ENCODE results near the gene NCAPD2.
A peak's percentile ranks its signal among the peaks of the same experiment; 100 is the strongest.
"Not testable (repeated sequence)": the region's sequence is repeated elsewhere in the genome, so short reads cannot be mapped to it uniquely, and the experiment has no call there.

NCAPD2 gene

DNA sequence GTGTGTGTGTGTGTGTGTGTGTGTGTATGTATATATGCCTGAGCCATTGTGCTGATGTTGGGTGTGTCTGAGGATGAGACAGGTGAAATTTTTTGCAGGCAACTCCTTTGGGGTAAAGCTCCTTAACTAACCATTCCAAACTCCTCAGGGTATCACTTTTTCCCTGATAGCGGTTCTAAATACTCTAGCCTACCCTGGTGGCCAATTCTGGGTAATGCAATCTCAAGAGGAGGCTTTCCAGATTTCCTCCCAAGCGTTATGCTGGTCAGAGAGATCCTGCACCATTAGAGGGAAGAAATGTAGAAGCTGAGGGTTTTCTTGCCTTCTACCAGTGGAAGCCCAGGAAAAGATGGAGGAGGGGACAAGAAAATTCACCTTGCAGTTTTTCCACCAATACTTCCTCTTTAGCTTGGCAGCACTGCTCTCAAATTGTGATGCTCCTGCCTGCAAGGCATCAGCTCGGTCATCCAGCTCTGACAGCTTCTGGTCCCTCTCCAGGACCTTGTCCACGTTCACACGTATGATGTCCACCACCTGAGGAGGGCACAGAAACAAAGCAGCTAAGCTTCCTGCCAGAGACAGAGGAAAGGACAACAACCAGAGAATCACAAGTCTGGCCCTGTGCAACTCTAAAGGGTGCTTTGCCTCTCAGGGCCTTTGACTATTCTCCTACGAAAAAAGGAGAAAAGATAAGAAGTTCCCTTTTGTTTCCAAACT, 28.3 kb upstream of the NCAPD2 start:
- DNase-seq (ENCODE audit: low read depth), result no peak

DNA sequence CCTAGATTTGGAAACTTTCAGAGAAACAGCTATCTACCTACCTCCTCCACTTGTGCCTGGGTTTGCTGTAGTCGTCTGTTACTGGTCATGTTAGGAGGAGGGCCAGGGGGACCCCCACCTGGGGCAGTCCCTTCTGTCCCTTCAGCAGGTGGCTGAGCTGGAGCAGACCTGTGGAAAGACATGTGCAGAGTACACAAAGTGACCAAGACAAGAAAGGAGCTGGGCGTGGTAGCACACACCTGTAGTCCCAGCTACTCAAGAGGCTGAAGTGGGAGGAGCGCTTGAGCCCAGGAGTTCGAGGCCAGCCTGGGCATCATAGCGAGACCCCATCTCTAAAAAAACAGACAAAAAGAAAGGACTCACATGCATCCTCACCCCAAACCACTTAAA, 27.7 kb upstream of the NCAPD2 start:
- no peak for DNase-seq (ENCODE audit: low read depth)

DNA sequence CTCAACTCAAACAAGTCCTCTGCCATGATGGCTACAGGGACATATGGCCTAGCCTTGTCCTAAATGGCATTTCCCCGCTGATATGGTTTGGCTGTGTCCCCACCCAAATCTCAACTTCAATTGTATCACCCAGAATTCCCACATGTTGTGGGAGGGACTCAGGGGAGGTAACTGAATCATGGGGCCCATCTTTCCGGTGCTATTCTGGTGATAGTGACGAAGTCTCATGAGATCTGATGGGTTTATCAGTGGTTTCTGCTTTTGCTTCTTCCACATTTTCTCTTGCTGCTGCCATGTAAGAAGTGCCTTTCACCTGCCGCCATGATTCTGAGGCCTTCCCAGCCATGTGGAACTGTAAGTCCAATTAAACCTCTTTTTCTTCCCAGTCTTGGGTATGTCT, 27.2 kb upstream of the NCAPD2 start:
- DNase-seq (ENCODE audit: low read depth), result not testable (repeated sequence)

DNA sequence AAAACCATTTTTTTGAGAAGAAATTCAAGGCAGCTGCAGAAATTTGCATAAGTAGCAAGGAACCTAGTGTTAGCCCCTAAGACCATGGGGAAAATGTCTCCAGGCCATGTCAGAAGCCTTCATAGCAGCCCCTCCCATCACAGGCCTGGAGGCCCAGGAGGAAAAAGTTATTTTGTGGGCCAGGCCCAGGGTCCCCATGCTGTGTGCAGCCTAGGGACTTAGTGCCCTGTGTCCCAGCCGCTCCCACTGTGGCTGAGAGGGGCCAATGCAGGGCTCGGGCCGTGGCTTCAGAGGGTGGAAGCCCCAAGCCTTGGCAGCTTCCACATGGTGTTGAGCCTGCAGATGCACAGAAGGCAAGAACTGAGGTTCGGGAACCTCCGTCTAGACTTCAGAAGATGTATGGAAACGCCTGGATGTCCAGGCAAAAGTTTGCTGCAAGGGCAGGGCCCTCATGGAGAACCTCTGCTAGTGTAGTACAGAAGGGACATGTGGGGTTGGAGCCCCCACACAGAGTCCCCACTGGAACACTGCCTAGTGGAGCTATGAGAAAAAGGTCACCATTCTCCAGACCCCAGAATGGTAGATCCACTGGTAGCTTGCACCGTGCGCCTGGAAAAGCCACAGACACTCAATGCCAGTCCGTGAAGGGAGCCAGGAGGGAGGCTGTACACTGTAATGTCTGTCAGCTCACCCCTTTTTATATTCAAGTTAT, 26.2 kb upstream of the NCAPD2 start:
- not testable (repeated sequence) for DNase-seq (ENCODE audit: low read depth)

DNA sequence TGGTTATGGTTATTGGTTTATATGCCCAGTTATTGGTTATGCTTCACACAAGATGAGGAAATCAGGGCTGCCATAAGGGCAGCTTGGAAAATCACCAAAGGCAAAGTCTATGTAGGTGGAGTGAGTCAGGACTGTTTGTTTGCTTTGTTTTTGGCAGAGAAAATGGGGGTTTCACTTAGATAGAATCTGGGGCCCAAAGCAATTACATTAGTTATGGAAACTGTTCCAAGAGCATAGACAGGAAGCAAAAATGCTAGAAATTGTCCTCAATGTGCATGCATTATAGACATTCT, 25.7 kb upstream of the NCAPD2 start:
- no peak for DNase-seq (ENCODE audit: low read depth)

DNA sequence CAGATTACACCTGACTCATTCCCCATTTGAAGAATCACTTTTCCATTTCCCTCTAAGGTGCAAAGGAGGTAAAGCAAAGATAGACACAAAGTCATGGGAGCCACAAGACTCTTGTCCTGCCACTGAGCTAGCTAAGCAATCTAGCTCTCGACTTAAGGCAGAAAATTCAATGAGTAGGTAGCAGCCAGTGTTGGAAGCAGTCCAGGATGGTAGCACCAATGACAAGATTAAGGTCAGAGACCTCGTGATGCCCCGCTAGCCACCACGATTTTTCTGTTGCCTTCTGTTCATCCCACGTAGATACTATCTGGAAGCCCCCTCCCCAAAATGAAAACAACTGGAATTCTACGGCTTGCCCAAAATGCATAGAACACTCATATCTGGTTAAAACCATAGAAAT, 24.8 kb upstream of the NCAPD2 start:
- DNase-seq (ENCODE audit: low read depth), result no peak

DNA sequence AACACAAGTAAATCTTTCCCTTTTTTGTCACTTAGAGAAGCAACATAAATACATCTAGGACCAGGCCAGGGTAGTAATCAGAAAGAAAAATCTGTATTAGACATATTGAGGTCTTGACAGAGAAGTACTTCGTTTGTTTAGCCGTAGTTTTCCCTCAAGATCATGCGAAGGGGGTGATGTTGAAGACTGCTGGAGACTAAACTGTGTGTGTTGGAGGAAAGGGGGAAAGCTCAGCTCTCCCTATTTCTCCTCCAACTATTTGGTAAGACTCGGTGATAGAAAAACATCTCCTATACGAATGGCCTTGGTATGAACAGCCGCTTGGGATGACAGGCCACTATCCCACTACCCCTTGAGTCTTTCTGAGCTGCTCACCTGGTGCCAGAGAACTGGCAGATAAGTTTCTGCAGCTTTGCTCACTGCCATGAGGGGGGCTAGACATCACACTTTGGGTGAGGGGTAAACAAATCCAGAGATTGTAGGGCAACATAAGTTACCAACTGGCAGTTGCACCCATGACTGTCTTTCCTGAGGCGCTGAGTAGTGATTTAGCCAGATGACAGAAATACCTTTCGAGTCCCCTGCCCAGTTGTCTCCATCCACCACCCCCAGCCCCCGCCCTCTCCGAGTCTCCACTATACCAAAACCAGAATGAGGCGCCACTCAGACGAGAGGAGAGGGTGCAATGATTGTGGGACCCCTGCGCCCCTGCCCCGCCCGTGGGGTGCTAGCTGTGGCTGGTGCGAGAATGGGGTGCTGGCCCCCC, 24.1 kb upstream of the NCAPD2 start:
- no peak for DNase-seq (ENCODE audit: low read depth)

DNA sequence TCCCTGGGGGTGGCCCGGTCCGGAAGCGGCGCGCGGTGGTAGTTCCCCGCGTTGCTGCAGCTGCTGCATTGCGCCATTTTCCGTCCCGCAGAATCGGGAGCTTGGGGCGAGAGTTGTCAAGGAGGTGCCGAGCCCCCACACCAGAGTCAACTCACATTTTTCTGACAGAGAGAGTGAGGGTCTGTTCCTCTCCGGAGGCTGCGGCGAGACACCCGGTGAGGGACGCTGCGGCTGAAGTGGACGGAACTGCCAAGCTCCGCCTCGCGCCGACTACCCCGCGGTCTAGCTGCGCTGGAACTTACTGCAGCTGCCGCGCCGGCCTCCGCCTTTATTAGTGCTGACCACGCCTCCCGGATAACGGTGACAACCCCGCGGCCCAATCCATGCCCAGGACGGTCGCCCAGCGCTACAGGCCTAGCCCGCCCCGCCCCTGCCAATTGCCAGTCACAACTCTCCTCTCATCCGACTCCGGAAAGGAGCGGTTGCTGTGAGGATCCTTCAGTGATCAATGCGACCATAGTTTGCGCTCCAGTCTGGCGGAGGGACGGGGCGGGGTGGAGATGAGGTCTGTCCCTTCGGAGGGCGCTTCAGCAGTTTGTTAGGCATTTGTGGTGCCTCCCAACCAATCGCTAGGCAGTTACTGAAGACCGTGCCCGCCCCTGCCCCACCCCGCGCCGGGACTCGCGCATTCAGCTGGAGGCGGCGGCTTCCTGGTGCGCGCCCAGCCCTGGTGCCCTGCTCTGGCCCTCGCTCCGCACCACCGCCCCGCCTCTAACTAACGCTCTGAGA, 23.3 kb upstream of the NCAPD2 start, which contains the start of gene VAMP1:
TSS of gene VAMP1 (minus strand) at position 303 of the 789 bp plus-strand sequence. CDS start at position 157, 146 bp downstream.
- DNase-seq (ENCODE audit: low read depth), result peak; percentile 96

DNA sequence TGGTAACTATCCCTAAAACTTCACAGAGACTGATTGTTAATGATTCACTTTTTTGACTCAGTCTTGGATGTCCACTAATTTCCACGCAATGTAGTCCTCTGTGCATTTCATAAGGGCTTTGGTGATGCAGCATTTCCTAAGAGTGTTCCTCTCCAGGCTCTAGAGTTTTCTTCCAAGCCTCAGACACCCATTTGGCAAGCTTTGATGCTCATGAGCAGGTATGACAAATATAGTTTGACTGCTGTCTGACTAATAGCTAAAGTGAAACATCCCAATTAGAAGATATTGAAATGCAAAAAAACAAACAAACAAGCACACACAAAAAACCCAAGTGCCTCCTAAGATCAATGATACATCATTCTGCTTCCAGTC, 21.9 kb upstream of the NCAPD2 start:
- no peak for DNase-seq (ENCODE audit: low read depth)

DNA sequence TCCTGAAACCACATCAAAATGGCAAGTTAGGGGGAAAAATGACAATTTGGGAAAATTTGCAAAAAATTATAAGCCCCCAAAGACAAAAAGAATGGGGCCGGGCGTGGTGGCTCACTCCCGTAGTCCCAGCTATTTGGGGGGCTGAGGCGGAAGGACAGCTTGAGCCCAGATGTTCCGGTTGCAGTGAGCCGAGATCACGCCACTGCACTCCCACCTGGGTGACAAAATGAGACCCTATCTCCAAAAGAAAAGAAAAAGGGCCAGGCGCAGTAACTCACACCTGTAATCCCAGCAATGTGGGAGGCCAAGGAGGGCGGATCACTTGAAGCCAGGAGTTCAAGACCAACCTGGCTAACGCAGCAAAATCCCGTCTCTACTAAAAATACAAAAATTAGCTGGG, 21.4 kb upstream of the NCAPD2 start:
- no peak for DNase-seq (ENCODE audit: low read depth)

DNA sequence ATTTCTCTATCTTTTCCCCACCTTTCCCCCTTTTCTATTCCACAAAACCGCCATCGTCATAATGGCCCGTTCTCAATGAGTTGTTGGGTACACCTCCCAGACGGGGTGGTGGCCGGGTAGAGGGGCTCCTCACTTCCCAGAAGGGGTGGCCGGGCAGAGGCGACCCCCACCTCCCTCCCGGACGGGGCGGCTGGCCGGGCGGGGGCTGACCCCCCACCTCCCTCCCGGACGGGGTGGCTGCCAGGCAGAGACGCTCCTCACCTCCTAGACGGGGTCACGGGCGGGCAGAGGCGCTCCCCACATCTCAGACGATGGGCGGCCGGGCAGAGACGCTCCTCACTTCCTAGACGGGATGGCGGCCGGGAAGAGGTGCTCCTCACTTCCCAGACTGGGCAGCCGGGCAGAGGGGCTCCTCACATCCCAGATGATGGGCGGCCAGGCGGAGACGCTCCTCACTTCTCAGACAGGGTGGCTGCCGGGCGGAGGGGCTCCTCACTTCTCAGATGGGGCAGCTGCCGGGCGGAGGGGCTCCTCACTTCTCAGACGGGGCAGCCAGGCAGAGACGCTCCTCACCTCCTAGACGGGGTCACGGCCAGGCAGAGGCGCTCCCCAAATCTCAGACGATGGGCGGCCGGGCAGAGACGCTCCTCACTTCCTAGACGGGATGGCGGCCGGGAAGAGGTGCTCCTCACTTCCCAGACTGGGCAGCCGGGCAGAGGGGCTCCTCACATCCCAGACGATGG, 18.5 kb upstream of the NCAPD2 start:
- not testable (repeated sequence) for DNase-seq (ENCODE audit: low read depth)

DNA sequence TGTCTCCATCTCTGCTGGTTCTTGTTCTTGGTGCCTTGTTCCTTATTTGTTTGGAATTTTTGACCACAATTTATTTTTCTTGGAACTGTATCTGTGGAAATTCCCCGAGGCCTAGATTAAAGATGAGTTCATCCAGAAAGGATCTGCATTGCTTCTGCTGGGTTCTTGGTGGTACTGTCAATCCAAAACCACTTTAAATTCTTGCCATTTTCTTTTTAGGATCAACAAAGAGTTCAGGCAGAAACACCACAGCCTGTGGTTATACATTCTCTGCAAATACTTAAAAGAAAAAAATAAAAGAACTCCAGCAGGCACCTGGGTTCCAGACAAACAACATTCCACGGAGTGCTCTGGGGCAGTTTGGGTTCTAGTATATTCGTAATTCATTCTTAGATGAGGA, 17.4 kb upstream of the NCAPD2 start:
- DNase-seq (ENCODE audit: low read depth), result no peak

DNA sequence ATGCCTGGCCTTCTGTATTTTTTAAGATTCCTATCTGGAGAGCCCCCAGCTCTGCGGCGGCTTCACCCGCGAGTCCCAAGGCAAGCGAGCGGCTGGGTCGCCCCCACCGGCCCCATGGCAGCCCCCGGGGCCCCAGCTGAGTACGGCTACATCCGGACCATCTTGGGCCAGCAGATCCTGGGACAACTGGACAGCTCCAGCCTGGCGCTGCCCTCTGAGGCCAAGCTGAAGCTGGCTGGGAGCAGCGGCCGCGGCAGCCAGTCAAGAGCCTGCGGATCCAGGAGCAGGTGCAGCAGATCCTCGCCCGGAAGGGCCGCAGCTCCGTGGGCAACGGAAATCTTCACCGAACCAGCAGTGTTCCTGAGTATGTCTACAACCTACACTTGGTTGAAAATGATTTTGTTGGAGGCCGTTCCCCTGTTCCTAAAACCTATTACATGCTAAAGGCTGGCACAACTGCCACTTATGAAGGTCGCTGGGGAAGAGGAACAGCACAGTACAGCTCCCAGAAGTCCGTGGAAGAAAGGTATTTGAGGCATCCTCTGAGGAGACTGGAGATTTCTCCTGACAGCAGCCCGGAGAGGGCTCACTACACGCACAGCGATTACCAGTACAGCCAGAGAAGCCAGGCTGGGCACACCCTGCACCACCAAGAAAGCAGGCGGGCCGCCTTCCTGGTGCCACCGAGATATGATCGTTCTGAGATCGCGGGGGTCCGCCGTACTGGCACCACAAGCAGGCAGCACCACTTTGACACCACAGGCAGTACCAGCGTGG, 16.1 kb upstream of the NCAPD2 start:
- DNase-seq (ENCODE audit: low read depth), result not testable (repeated sequence)

DNA sequence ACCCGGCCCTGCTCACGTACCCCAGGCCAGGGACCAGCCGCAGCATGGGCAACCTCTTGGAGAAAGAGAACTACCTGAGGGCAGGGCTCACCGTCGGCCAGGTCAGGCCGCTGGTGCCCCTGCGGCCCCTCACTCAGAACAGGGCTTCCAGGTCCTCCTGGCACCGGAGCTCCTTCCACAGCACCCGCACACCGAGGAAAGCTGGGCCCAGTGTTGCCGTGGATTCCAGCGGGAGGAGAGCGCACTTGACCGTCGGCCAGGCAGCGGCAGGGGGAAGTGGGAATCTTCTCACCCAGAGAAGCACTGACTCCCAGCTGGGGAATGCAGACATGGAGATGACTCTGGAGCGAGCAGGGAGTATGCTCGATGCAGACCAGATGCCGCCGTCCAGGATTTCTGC, 15.5 kb upstream of the NCAPD2 start:
- no peak for DNase-seq (ENCODE audit: low read depth)

DNA sequence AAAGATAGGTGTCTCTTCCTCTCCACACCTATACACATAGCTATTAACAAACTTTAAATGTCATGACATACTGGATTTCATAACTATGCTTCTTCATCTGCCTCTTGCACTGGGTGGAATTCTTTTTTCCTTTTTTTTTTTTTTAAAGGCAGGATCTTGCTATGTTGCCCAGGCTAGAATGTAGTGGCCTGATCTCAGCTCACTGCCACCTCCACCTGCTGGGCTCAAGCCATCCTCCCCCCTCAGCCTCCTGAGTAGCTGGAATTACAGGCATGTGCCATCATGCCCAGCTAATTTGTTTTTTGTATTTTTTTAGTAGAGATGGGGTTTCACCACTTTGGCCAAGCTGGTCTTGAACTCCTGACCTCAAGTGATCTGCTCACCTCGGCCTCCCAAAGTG, 5.7 kb upstream of the NCAPD2 start:
- no peak for DNase-seq (ENCODE audit: low read depth)

DNA sequence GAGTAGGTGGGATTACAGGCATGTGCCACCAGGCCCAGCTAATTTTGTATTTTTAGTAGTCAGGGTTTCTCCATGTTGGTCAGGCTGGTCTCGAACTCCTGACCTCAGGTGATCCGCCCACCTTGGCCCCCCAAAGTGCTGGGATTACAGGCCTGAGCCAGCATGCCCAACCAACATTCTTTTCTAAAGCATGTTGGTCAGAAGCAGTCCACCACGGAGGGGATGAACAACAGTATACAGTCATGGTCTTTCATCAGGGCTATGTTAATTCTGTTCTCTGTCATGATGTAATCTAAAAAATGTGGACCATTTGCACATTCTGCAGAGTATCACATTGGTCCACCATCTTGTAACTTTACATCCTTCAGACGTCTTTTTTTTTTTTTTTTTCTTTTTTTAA, 4.5 kb upstream of the NCAPD2 start:
- no peak for DNase-seq (ENCODE audit: low read depth)

DNA sequence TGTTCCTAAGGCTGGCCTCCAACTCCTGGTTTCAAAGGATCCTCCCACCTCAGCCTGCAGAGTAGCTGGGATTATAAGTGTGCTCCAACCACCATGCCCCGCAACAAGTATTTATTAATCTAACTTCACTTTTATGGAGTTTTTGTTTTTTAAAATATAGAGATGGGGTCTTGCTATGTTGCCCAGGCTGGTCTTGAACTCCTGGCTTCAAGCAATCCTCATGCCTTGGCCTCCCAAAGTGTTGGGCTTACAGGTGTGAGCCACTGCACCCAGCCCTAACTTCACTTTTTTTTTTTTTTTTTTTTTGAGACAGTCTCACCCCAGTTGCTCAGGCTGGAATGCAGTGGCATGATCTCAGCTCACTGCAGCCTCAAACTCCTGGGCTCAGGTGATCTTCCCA, 3.2 kb upstream of the NCAPD2 start:
- not testable (repeated sequence) for DNase-seq (ENCODE audit: low read depth)

DNA sequence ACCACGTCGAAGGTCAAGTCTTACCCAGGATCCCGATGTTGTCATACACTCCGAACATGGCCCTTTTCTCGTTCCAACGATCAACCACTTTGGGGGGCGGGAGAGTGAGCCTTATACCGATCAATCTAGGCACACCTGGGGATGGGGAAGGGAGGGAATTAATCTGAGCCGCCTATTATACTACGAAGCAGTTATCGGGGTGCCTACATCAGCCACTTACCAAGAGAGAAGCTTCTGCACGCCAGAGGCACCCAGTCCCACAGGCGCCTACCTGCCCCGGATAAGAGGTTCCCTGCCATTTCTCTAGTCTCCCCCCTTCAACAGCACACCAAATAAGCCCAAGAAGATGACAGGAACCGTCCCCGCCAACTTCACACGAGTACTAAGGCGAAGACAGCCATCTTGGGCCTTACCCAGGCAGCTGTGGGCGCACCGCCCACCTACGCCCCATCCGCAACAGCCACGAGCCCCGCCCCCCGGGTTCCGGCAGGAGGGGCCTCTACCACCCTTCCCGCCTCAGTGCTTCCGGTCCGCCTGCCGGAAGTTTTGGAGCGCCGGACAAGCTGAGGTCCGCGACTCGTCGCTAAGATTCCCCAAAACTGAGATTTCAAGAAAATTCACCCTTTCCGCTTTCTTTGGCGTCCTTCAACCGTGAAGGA, 935 bp upstream of the NCAPD2 start, which contains the start of gene MRPL51:
TSS of gene MRPL51 (minus strand) at position 425 of the 659 bp plus-strand sequence. CDS start at position 299, 126 bp downstream.
- DNase-seq (ENCODE audit: low read depth), result peak; percentile 95

DNA sequence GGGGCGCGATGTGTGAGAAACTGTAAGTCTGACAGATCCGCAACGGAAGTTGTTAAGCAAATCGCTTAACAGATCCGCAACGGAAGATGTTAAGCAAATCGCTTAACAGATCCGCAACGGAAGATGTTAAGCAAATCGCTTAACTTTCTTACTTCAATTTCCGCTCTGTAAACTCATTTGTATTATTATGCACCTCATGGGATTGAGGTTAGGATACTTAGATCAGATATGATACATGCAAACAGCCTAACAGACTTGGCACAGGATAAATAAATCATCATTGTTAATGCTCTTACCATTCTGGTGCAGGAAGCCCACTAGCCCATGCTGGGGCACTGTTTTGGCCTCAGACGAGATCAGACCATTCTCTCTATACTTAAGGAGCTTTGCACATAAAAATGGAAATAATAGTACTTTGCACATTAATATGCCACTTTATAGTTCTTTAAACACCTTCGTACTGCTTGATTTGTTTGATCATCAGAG, 399 bp downstream of the NCAPD2 start:
- no peak for DNase-seq (ENCODE audit: low read depth)

DNA sequence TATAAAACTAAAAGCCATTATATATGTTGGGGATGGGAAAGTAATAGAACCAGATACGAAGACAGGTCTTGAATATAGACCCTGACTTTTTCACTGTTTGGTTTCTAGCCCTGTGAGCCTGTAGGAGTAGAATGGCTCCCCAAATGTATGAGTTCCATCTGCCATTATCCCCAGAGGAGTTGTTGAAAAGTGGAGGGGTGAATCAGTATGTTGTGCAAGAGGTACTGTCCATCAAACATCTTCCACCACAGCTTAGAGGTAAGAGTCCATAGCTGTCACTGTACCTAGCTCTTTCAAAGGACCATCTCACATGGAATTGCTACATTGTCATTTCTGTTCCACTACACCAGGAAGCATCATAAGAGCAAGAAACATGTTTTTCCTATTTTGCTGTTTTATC, 1.1 kb downstream of the NCAPD2 start:
- no peak for DNase-seq (ENCODE audit: low read depth)
